ENCODE results near the gene ARF6.
A peak's percentile ranks its signal among the peaks of the same experiment; 100 is the strongest.
"Not testable (repeated sequence)": the region's sequence is repeated elsewhere in the genome, so short reads cannot be mapped to it uniquely, and the experiment has no call there.

ARF6 gene

DNA sequence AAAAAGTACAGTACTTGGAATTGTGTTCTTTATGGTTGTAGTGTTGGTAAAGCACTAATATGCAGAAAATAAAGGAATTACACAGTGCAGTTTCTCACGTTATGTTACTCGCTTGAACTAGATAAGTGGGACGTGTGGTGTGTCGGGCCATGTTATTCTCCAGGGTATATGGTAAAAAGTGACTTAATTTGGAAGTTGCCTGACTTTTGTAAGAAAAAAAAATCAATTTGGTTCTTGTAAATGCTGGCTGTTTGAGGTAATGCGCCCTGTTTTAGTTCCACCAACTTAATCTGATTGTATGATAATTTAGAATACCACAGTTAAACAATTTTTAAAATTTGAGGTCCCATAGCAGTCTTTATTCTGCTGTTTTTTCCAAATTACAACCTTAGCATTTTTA, 4.1 kb downstream of the ARF6 start:
- DNase-seq (ENCODE audit: low read depth), result no peak
- Histone ChIP-seq H3K9me3 (ENCODE audit: control insufficient read depth, low read length) (no peaks in the 10 kb centered on the region), H3K4me3 (ENCODE audit: low read length) (peak overlapping the region; percentile 99), H3K36me3 (ENCODE audit: control insufficient read depth, insufficient read depth, low read length, severe bottlenecking) (peaks cover 12% of the 10 kb centered on the region), H3K9ac (ENCODE audit: low read length) (peak overlapping the region; percentile 100), H3K27me3 (replicated peaks; ENCODE audit: control insufficient read depth, insufficient read depth, low read length) (no peaks in the 10 kb centered on the region), H3K4me1 (ENCODE audit: control insufficient read depth, insufficient read depth, low read length) (peaks cover 35% of the 10 kb centered on the region)

DNA sequence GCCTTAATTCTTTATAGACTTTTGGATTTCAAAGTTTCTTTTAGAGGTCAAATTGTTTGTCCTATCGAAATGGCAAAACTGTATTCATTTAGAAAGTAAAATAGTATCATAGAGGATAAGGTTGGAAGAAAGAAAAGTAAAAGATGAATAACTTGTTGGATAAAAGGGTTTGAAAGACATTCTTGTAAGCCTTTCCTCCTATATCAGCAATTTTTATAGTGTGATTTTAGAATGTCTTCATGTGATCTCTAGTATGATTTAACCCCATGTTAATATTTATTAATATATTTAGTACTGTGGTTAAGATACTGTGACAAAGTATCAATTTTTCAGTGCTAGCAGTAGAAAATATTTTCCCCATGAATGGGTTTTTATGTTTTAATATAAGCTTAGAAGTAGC, 4.5 kb downstream of the ARF6 start:
- Histone ChIP-seq H3K9ac (ENCODE audit: low read length) (peak overlapping the region; percentile 100), H3K36me3 (ENCODE audit: control insufficient read depth, insufficient read depth, low read length, severe bottlenecking) (peaks cover 12% of the 10 kb centered on the region), H3K4me3 (ENCODE audit: low read length) (peak overlapping the region; percentile 99), H3K27me3 (replicated peaks; ENCODE audit: control insufficient read depth, insufficient read depth, low read length) (no peaks in the 10 kb centered on the region), H3K4me1 (ENCODE audit: control insufficient read depth, insufficient read depth, low read length) (peaks cover 33% of the 10 kb centered on the region), H3K9me3 (ENCODE audit: control insufficient read depth, low read length) (no peaks in the 10 kb centered on the region)
- no peak for DNase-seq (ENCODE audit: low read depth)

DNA sequence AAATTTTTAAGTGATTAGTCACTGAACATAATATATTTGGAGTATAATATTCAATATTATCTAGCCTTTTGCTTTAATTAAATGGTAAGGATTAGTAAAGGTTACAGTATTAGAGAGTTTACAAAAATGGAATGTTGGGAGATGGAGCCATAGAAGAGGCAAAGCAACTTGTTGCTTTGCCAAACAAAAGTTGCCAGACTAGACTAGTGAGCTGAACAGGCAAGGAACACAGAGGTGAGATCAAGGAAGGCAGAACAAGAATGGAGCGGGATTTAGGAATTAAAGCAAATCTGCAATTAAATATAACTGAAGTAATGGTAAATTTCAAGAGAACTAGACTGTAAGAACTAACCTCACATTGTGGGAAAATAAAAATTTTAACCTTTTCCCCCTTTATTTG, 5.1 kb downstream of the ARF6 start:
- Histone ChIP-seq H3K9ac (ENCODE audit: low read length) (peak overlapping the region; percentile 100), H3K36me3 (ENCODE audit: control insufficient read depth, insufficient read depth, low read length, severe bottlenecking) (peaks cover 12% of the 10 kb centered on the region), H3K4me3 (ENCODE audit: low read length) (peak overlapping the region; percentile 99), H3K27me3 (replicated peaks; ENCODE audit: control insufficient read depth, insufficient read depth, low read length) (no peaks in the 10 kb centered on the region), H3K9me3 (ENCODE audit: control insufficient read depth, low read length) (no peaks in the 10 kb centered on the region), H3K4me1 (ENCODE audit: control insufficient read depth, insufficient read depth, low read length) (peaks cover 33% of the 10 kb centered on the region)
- DNase-seq (ENCODE audit: low read depth), result no peak

DNA sequence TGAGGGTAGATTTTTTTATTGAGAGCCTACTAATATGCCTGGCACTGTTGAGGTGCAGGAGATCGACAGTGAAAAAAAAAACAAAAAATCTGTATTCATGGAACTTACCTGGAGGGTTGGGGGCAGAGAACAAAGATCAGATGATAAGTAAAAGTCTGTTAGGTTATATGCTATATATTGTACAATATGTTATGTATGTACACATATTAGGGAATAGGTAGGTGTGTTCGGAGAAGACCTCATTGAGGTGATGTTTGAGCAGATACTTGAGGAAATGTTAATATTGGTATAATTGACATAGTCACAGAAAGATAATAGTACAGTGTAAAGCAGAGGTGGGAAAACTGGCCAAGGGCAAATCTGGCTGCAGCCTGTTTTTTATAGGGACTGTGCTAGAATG, 5.6 kb downstream of the ARF6 start:
- H3K9me3 ChIP-seq (ENCODE audit: control insufficient read depth, low read length), result no peaks in the 10 kb centered on the region
- no peaks in the 10 kb centered on the region for H3K27me3 ChIP-seq (replicated peaks; ENCODE audit: control insufficient read depth, insufficient read depth, low read length)
- H3K36me3 ChIP-seq (ENCODE audit: control insufficient read depth, insufficient read depth, low read length, severe bottlenecking), result peaks cover 12% of the 10 kb centered on the region
- H3K4me1 ChIP-seq (ENCODE audit: control insufficient read depth, insufficient read depth, low read length), result peaks cover 33% of the 10 kb centered on the region
- DNase-seq (ENCODE audit: low read depth), result no peak
- peak overlapping the region; percentile 99 for H3K4me3 ChIP-seq (ENCODE audit: low read length)
- peak overlapping the region; percentile 33 for H3K9ac ChIP-seq (ENCODE audit: low read length)

DNA sequence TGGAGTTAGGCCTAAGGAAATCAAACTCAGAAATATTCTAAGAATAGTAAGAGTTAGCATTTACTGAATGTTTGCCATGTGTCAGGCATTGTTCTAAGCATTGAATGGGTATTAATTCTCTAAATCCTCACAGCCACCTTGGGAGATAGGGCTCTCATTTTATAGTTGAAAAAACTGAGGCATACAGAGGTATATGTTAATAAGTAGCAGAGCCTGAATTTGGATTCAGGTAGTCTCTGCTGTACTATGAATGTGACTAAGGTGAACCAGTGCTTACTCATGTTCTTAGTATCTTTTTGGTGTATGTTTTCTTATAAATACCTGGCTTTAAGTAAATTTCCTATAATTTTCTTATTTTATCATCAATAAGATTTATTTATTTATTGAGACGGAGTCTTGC, 8.1 kb downstream of the ARF6 start:
- no peaks in the 10 kb centered on the region for H3K27me3 ChIP-seq (replicated peaks; ENCODE audit: control insufficient read depth, insufficient read depth, low read length)
- no peaks in the 10 kb centered on the region for H3K9me3 ChIP-seq (ENCODE audit: control insufficient read depth, low read length)
- H3K4me1 ChIP-seq (ENCODE audit: control insufficient read depth, insufficient read depth, low read length), result peaks cover 28% of the 10 kb centered on the region
- peaks cover 3% of the 10 kb centered on the region for H3K36me3 ChIP-seq (ENCODE audit: control insufficient read depth, insufficient read depth, low read length, severe bottlenecking)
- H3K9ac ChIP-seq (ENCODE audit: low read length), result no peak overlapping the region
- H3K4me3 ChIP-seq (ENCODE audit: low read length), result no peak overlapping the region
- DNase-seq (ENCODE audit: low read depth), result no peak

DNA sequence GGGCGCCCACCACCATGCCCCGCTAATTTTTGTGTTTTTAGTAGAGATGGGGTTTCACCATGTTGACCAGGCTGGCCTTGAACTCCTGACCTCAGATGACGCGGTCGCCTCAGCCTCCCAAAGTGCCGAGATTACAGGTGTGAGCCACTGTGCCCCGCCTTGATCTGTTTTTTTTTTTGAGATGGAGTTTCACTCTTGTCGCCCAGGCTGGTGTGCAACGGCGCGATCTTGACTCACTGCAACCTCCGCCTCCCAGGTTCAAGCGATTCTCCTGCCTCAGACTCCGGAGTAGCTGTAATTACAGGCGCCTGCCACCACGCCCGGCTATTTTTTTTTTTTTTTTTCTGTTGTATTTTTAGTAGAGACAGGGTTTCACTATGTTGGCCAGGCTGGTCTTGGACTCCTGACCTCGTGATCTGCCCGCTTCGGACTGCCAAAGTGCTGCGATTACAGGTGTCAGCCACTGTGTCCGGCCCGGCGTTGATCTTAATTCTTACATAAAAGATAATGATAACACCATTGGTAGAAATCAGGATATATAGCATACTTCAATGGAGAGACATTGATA, 9.9 kb downstream of the ARF6 start:
- not testable (repeated sequence) for H3K27me3 ChIP-seq (replicated peaks; ENCODE audit: control insufficient read depth, insufficient read depth, low read length); H3K36me3 ChIP-seq (ENCODE audit: control insufficient read depth, insufficient read depth, low read length, severe bottlenecking); H3K4me3 ChIP-seq (ENCODE audit: low read length); H3K9me3 ChIP-seq (ENCODE audit: control insufficient read depth, low read length); H3K9ac ChIP-seq (ENCODE audit: low read length); DNase-seq (ENCODE audit: low read depth)
- H3K4me1 ChIP-seq (ENCODE audit: control insufficient read depth, insufficient read depth, low read length), result peaks cover 17% of the 10 kb centered on the region

DNA sequence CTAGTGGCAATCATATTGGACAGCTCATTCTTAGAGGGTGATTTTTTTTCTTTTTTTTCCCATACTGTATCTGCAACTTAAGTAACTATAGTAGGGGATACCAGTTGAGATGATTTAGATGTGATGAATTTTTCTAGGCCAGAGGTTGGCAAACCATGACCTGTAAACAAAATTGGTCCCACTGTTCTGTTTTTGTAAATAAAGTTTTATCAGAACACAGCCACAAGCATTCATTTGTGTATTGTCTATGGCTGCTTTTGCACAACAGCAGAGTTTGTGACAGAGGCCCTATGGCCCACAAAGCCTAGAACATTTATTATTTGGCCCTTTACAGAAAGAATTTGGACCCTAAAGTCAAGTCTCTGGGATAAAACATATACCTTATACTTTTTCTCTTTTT, 11.4 kb downstream of the ARF6 start:
- peaks cover 13% of the 10 kb centered on the region for H3K4me1 ChIP-seq (ENCODE audit: control insufficient read depth, insufficient read depth, low read length)
- no peak overlapping the region for H3K4me3 ChIP-seq (ENCODE audit: low read length)
- no peak overlapping the region for H3K9ac ChIP-seq (ENCODE audit: low read length)
- H3K9me3 ChIP-seq (ENCODE audit: control insufficient read depth, low read length), result no peaks in the 10 kb centered on the region
- no peaks in the 10 kb centered on the region for H3K27me3 ChIP-seq (replicated peaks; ENCODE audit: control insufficient read depth, insufficient read depth, low read length)
- no peaks in the 10 kb centered on the region for H3K36me3 ChIP-seq (ENCODE audit: control insufficient read depth, insufficient read depth, low read length, severe bottlenecking)
- DNase-seq (ENCODE audit: low read depth), result no peak

DNA sequence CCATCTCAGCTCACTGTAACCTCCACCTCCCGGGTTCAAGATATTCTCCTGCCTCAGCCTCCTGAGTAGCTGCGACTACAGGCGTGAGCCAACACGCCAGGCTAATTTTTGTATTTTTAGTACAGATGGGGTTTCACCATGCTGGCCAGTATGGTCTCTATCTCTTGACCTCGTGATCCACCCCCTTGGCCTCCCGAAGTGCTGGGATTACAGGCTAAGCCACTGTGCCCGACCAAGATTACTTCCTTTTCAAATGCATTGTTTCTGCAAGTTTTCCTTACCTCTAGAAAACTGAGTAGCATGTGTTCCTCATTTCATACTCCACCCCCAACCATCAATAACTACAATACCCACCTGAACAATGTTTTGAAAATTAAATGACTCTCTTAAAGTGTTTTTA, 13.1 kb downstream of the ARF6 start:
- H3K27me3 ChIP-seq (replicated peaks; ENCODE audit: control insufficient read depth, insufficient read depth, low read length), result no peaks in the 10 kb centered on the region
- H3K4me3 ChIP-seq (ENCODE audit: low read length), result no peak overlapping the region
- no peak for DNase-seq (ENCODE audit: low read depth)
- no peak overlapping the region for H3K9ac ChIP-seq (ENCODE audit: low read length)
- no peaks in the 10 kb centered on the region for H3K36me3 ChIP-seq (ENCODE audit: control insufficient read depth, insufficient read depth, low read length, severe bottlenecking)
- H3K9me3 ChIP-seq (ENCODE audit: control insufficient read depth, low read length), result no peaks in the 10 kb centered on the region
- H3K4me1 ChIP-seq (ENCODE audit: control insufficient read depth, insufficient read depth, low read length), result peaks cover 13% of the 10 kb centered on the region

DNA sequence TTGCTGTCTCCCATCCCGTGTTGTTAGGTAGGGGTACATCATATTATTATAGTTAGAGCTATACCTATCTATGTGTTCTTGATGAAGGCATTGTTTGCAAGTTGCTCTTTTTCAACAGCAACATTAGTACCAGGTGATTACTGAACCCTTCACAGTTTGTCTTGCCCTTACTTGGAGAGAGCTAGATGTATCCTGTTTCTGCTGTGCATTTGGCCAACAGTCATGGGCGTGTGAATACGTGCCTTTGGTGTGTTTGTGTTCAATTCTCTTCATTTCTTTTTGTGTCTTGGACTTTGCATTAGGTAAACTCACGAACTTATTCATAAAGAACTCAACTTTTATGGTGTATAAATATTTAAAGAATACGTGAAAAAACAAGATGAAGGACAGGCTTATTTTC, 14.3 kb downstream of the ARF6 start:
- Histone ChIP-seq H3K36me3 (ENCODE audit: control insufficient read depth, insufficient read depth, low read length, severe bottlenecking) (no peaks in the 10 kb centered on the region), H3K27me3 (replicated peaks; ENCODE audit: control insufficient read depth, insufficient read depth, low read length) (no peaks in the 10 kb centered on the region), H3K4me1 (ENCODE audit: control insufficient read depth, insufficient read depth, low read length) (peaks cover 20% of the 10 kb centered on the region), H3K4me3 (ENCODE audit: low read length) (no peak overlapping the region), H3K9ac (ENCODE audit: low read length) (peak overlapping the region; percentile 57), H3K9me3 (ENCODE audit: control insufficient read depth, low read length) (no peaks in the 10 kb centered on the region)
- DNase-seq (ENCODE audit: low read depth), result no peak

DNA sequence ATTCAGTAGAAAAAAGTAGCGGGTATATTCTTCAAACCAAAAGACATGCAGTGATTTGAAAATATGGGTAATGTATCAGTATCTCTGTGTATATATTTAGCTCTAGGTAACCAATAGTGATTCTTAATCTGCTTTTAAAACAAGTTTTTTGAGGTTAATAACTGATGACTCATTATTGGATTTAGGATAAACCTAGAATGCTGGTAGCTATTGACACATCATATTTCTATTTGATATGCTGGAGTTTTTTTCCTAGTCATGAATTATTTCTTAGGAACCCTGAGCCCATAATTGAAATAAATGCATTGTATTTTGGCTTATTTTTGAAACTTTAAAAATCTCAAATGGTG, 15.5 kb downstream of the ARF6 start:
- Histone ChIP-seq H3K4me3 (ENCODE audit: low read length) (no peak overlapping the region), H3K9me3 (ENCODE audit: control insufficient read depth, low read length) (no peaks in the 10 kb centered on the region), H3K9ac (ENCODE audit: low read length) (peak overlapping the region; percentile 57), H3K4me1 (ENCODE audit: control insufficient read depth, insufficient read depth, low read length) (peaks cover 20% of the 10 kb centered on the region), H3K27me3 (replicated peaks; ENCODE audit: control insufficient read depth, insufficient read depth, low read length) (no peaks in the 10 kb centered on the region), H3K36me3 (ENCODE audit: control insufficient read depth, insufficient read depth, low read length, severe bottlenecking) (no peaks in the 10 kb centered on the region)
- no peak for DNase-seq (ENCODE audit: low read depth)

DNA sequence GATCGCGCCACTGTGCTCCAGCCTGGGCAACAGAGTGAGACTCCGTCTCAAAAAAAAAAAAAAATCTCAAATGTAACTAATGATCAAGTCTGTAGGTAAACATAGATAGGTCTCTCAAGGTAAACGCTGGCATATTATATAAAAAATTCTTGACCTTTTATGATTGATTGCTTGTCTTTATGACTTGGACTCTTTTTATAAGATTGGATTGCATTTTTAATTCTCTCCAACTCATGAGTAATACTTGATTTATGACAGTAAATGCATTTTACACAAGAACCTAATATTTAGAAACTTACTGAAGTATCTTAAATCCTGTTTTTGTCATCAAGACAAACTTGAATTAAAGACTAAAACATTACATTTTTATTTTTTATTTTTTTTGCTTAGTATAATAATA, 16.1 kb downstream of the ARF6 start:
- H3K9me3 ChIP-seq (ENCODE audit: control insufficient read depth, low read length), result no peaks in the 10 kb centered on the region
- DNase-seq (ENCODE audit: low read depth), result no peak
- no peaks in the 10 kb centered on the region for H3K36me3 ChIP-seq (ENCODE audit: control insufficient read depth, insufficient read depth, low read length, severe bottlenecking)

DNA sequence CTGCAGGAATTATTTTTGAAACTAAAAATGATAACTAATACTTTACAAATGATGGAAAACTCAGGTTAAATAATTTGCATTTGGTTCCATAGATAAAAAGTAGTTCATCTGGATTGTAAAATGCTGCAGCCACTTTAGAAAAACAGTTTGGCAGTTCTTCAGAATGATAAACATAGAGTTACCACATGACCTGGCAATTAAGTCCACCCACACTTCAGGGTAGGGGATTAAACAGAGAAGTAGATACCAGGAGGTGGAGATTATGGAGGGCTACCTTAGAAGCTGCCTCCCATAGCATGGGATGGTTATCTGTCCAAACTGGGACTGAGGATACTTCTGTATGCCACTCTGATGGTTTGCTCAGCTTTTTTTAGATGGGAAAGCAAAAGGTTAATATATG, 22.2 kb downstream of the ARF6 start:
- Histone ChIP-seq H3K9me3 (ENCODE audit: control insufficient read depth, low read length) (no peaks in the 10 kb centered on the region), H3K4me1 (ENCODE audit: control insufficient read depth, insufficient read depth, low read length) (peaks cover 12% of the 10 kb centered on the region), H3K27me3 (replicated peaks; ENCODE audit: control insufficient read depth, insufficient read depth, low read length) (no peaks in the 10 kb centered on the region), H3K9ac (ENCODE audit: low read length) (no peak overlapping the region), H3K36me3 (ENCODE audit: control insufficient read depth, insufficient read depth, low read length, severe bottlenecking) (no peaks in the 10 kb centered on the region), H3K4me3 (ENCODE audit: low read length) (no peak overlapping the region)
- no peak for DNase-seq (ENCODE audit: low read depth)

More for the DNA sequence above, 16.1 kb downstream of the ARF6 start:
- no peak overlapping the region for H3K9ac ChIP-seq (ENCODE audit: low read length)
- no peak overlapping the region for H3K4me3 ChIP-seq (ENCODE audit: low read length)
- H3K27me3 ChIP-seq (replicated peaks; ENCODE audit: control insufficient read depth, insufficient read depth, low read length), result no peaks in the 10 kb centered on the region
- H3K4me1 ChIP-seq (ENCODE audit: control insufficient read depth, insufficient read depth, low read length), result peaks cover 20% of the 10 kb centered on the region
